Measurements from ENCODE around the gene PRSS2. TPM values are rescaled to one million over a fixed set of nuclear protein-coding genes. Genes with fewer than 3 reads are reported as not detected.
"Not testable (repeated sequence)": the region's sequence is repeated elsewhere in the genome, so short reads cannot be mapped to it uniquely, and the experiment has no call there.

The PRSS2 gene
- total RNA-seq, 4 donors from 2014 or later, result 1.2 TPM; not detected in 3

DNA sequence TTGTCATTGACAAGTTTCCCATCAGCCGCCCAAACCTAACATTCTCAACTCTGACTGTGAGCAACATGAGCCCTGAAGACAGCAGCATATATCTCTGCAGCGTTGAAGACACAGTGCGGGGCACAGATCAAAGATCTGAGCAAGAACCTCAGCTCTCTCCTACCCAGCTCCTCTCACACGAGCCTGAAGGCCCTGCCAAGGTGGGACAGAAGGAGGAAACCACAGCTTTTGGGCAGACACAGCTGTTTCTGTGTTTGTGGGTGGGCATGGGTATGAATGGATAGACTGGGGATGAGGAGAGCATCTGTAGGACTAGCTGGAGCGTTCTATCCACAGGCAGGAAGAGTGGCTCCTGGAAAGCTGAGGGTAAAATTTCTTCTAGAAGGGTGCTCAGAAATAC, 30.0 kb upstream of the PRSS2 start:
- no peak overlapping the region for H3K4me3 ChIP-seq (ENCODE audit: low read depth, poor library complexity, severe bottlenecking)
- WGBS, 2 donors, result 70% methylated on average over 5 of the region's 5 CpGs
- TF ChIP-seq, protein P1, sequence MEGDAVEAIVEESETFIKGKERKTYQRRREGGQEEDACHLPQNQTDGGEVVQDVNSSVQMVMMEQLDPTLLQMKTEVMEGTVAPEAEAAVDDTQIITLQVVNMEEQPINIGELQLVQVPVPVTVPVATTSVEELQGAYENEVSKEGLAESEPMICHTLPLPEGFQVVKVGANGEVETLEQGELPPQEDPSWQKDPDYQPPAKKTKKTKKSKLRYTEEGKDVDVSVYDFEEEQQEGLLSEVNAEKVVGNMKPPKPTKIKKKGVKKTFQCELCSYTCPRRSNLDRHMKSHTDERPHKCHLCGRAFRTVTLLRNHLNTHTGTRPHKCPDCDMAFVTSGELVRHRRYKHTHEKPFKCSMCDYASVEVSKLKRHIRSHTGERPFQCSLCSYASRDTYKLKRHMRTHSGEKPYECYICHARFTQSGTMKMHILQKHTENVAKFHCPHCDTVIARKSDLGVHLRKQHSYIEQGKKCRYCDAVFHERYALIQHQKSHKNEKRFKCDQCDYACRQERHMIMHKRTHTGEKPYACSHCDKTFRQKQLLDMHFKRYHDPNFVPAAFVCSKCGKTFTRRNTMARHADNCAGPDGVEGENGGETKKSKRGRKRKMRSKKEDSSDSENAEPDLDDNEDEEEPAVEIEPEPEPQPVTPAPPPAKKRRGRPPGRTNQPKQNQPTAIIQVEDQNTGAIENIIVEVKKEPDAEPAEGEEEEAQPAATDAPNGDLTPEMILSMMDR (IDR thresholded peaks at IDR 0.05), result no peak
- TF ChIP-seq POLR2A (IDR thresholded peaks at IDR 0.05), result no peak
- no peak for DNase-seq (ENCODE audit: low spot score in 2 of 2)
- intact Hi-C loops (cut with DNase I; ENCODE audit: low total_unique reads), result no loop called here

DNA sequence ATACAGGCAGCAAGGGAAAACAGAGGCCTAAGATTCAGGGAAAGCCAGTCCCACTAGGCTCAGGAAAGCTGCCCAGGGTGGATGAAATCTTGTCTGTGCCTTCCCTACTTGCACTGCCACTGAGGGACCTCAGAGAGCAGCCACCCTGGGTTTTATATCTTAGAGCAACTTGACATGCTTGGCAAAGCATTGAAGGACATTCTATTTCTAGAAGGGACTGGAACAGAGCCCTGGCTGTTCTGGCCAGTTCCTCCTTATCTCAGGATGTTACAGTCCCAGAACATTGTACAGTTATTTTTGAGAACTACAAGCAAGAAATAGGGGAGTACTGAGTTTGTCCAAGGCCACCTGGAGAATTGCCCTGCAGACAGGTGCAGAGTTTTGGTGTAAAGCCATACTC, 28.8 kb upstream of the PRSS2 start:
- DNase-seq (ENCODE audit: low spot score in 2 of 2); intact Hi-C loops (cut with DNase I; ENCODE audit: low total_unique reads); H3K4me3 ChIP-seq (ENCODE audit: low read depth, poor library complexity, severe bottlenecking): not testable (repeated sequence)

DNA sequence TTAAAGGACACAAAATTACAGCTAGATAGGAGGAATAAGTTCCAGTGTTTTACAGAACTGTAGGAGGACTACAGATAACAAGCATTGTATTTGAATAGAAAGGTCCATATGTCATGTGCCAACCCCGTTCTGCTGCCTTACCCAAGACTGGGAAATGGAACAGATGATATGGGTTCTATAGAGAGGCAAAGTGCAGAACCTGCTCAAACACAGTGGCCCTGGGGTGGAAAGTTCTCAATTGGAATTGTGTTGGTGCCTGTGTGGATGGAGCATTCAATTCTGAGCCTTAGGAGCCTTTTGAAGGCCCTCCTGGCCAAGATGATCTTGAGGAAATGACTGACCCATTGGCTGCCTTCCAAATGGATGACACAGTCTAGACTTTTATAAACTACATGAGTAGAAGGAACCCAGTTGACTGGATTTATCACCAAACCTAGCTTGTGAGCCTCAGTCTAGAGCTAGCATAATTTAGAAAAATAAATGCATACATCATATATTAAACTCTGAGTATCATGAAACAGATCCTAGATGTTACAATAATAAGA, 25.6 kb upstream of the PRSS2 start:
- intact Hi-C loops (cut with DNase I; ENCODE audit: low total_unique reads), result no loop called here

DNA sequence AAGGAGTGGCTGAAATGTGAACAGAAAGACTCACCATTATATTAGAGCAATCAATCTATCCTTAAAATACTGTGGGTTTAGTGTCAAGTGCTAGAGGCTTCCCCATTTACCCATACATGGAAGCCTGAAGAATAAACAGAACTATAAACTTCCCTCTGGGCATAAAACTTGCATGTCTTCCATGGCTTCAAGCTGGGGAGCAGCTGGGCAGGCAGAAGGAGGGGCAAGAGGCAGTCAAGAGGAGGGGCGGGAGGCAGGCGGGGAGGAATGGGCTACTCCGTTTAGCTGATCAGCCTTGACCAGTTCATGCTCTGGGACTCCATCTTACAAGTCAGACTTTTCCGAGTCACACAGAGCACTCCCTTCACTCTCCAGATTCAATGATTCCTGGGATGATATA, 25.0 kb upstream of the PRSS2 start:
- TF ChIP-seq POLR2A (IDR thresholded peaks at IDR 0.05), result no peak
- TF ChIP-seq, protein P1 (IDR thresholded peaks at IDR 0.05), result no peak
- WGBS, 2 donors, result 70 to 72% methylated on average over 4 of the region's 4 CpGs
- no peak overlapping the region for H3K4me3 ChIP-seq (ENCODE audit: low read depth, poor library complexity, severe bottlenecking)
- intact Hi-C loops (cut with DNase I; ENCODE audit: low total_unique reads), result no loop called here
- DNase-seq (ENCODE audit: low spot score in 2 of 2), result no peak

More for the DNA sequence above, 25.6 kb upstream of the PRSS2 start:
- H3K4me3 ChIP-seq (ENCODE audit: low read depth, poor library complexity, severe bottlenecking), result no peak overlapping the region
- DNase-seq (ENCODE audit: low spot score in 2 of 2), result no peak
- 52 to 93% methylated on average over 1 of the region's 1 CpG for WGBS, 2 donors
- TF ChIP-seq POLR2A (IDR thresholded peaks at IDR 0.05), result no peak
- TF ChIP-seq, protein P1 (IDR thresholded peaks at IDR 0.05), result no peak

DNA sequence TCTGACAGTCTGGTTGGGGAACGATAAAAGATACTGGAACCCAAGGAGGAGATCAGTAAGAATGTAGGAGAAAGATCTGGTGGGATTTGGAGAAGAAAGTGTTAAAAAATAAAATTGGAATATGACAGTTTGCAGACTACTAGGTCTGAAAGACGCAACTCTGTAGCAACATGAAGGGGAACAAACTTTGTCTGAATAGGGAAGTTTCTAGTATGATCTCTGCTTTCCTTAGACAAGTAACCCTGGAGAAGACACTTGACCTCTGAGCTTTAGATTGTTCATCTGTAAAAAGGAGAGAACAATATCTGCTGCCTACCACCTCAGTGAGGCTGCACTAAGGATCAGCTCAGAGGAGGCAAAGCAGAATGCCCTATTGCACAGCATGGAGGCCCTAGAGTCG, 24.5 kb upstream of the PRSS2 start:
- intact Hi-C loops (cut with DNase I; ENCODE audit: low total_unique reads), result no loop called here
- TF ChIP-seq, protein P1 (IDR thresholded peaks at IDR 0.05), result no peak
- TF ChIP-seq POLR2A (IDR thresholded peaks at IDR 0.05), result no peak
- no peak overlapping the region for H3K4me3 ChIP-seq (ENCODE audit: low read depth, poor library complexity, severe bottlenecking)
- DNase-seq (ENCODE audit: low spot score in 2 of 2), result no peak
- WGBS, 2 donors, result 78 to 80% methylated on average over 3 of the region's 3 CpGs

DNA sequence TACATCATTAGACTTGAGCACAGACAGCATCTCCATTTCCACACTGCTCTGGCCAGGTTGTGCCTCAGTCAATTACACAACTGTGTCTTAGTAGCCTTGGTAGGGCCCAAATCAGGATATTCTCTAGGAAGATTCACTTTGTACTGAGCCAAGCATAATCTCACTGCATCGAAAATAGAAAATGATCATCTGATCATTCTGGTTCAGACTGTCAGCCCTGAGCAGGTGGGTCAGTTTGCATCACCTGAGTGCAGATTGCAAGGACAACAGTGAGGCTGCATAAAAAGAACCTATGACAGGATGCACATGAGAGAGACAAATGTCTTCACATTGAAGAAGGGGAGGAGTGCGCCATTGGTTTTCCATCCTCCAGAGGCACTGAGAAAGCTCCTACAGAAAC, 22.4 kb upstream of the PRSS2 start:
- intact Hi-C loops (cut with DNase I; ENCODE audit: low total_unique reads); DNase-seq (ENCODE audit: low spot score in 2 of 2): not testable (repeated sequence)
- 94 to 98% methylated on average over 2 of the region's 2 CpGs for WGBS, 2 donors

DNA sequence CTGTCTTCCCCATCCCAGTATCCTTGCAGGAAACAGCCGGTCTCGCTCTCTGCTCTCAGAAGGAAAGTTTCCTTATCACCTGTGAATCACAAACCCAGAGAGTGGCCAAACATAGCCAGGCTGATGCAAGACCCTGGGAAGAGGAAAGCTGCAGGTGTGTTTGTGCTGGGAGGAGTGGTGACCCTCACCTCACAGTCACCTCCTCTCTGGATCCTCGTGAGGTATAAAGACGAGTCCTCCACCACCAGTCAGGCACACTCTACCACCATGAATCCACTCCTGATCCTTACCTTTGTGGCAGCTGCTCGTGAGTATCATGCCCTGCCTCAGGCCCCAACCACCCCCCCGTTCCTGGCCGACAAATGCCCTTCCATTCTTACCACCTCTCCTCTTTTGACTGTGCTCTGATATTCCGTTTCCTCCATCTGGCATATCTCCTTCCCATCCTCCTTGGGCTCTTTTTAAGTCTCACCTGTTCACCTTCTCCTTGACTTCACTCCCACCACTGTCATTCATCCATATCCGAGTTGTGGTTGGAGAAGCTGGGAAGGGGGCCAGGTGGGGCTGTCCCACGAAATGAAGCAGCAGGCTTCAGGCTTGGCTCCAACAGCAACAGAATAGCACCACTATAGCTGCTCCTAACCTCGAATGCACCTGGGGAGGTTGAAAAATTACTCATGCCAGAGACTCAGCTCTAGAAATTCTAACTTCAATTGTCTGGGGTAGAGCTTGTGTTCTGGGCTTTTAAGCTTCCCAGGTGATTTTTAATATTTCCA, 21.4 kb upstream of the PRSS2 start, which contains the start of gene PRSS1:
Gene PRSS1, plus strand, starts transcription at position 255 of the 776 bp plus-strand sequence. Its CDS starts 13 bp downstream, at position 268.
- intact Hi-C loops (cut with DNase I; ENCODE audit: low total_unique reads), result no loop called here
- WGBS, 2 donors, result 76 to 84% methylated on average over 11 of the region's 11 CpGs
- DNase-seq (ENCODE audit: low spot score in 2 of 2), result no peak
- TF ChIP-seq, protein P1 (IDR thresholded peaks at IDR 0.05), result no peak
- no peak for TF ChIP-seq POLR2A (IDR thresholded peaks at IDR 0.05)
- H3K4me3 ChIP-seq (ENCODE audit: low read depth, poor library complexity, severe bottlenecking), result no peak within 1 kb of the TSS

More for the DNA sequence above, 22.4 kb upstream of the PRSS2 start:
- H3K4me3 ChIP-seq (ENCODE audit: low read depth, poor library complexity, severe bottlenecking), result not testable (repeated sequence)

Measured in lower leg skin (tissue), 4 donors.